Mesendoderm (in vitro differentiated cells): Measurements from ENCODE around the gene FHIP1B.
"Not testable (repeated sequence)": the region's sequence is repeated elsewhere in the genome, so short reads cannot be mapped to it uniquely, and the experiment has no call there.

Source experiments
- DNase-seq: peaks from one replicate; pipeline ENCODE4 v3.0.0; 2013
- H2AK5ac ChIP-seq: 2 replicates; pipeline ENCODE4 v1.6.1; 2013; ENCODE audit warnings: low read length, inconsistent platforms
- H2BK120ac ChIP-seq: 2 replicates; pipeline ENCODE4 v1.6.1; 2013; ENCODE audit warnings: low read depth, mild to moderate bottlenecking, low read length, moderate library complexity, mixed read lengths
- H2BK15ac ChIP-seq: replicated peaks from 2 replicates; pipeline ENCODE4 v1.6.1; 2013; ENCODE audit warnings: low read depth, mild to moderate bottlenecking, moderate library complexity
- H2BK5ac ChIP-seq: 2 replicates; pipeline ENCODE4 v1.6.1; 2013; ENCODE audit warnings: low read length, inconsistent platforms
- H3K18ac ChIP-seq: 2 replicates; pipeline ENCODE4 v1.6.1; 2013; ENCODE audit warnings: mild to moderate bottlenecking, low read length, mixed read lengths
- H3K23ac ChIP-seq: one replicate; pipeline ENCODE4 v1.6.1; 2013; ENCODE audit warnings: low read length
- H3K27ac ChIP-seq: 2 replicates; pipeline ENCODE4 v1.5.1; 2013; ENCODE audit warnings: low read depth, mild to moderate bottlenecking, inconsistent platforms, low read length, moderate library complexity
- H3K27me3 ChIP-seq: 2 replicates; pipeline ENCODE4 v1.6.1; 2013; ENCODE audit warnings: low read length, control low read depth, mild to moderate bottlenecking, inconsistent platforms; ENCODE audit not compliant: insufficient read depth, poor library complexity
- H3K36me3 ChIP-seq: 2 replicates; pipeline ENCODE4 v1.6.1; 2013; ENCODE audit warnings: low read length, inconsistent platforms; ENCODE audit not compliant: control insufficient read depth, insufficient read depth
- H3K4ac ChIP-seq: one replicate; pipeline ENCODE4 v1.6.1; 2013; ENCODE audit warnings: low read depth, mild to moderate bottlenecking, low read length, moderate library complexity
- H3K4me1 ChIP-seq: 2 replicates; pipeline ENCODE4 v1.6.1; 2013; ENCODE audit warnings: low read depth, low read length, inconsistent platforms; ENCODE audit not compliant: control insufficient read depth
- H3K4me2 ChIP-seq: 2 replicates; pipeline ENCODE4 v1.6.1; 2013; ENCODE audit warnings: low read length
- H3K4me3 ChIP-seq: 2 replicates; pipeline ENCODE4 v1.5.1; 2013; ENCODE audit warnings: mild to moderate bottlenecking, low read length
- H3K56ac ChIP-seq: one replicate; pipeline ENCODE4 v1.6.1; 2013; ENCODE audit warnings: low read length
- H3K79me1 ChIP-seq: 2 replicates; pipeline ENCODE4 v1.6.1; 2013; ENCODE audit warnings: low read length, inconsistent platforms
- H3K79me2 ChIP-seq: 2 replicates; pipeline ENCODE4 v1.6.1; 2013; ENCODE audit warnings: mild to moderate bottlenecking, low read length; ENCODE audit not compliant: control insufficient read depth, insufficient read depth
- H3K9ac ChIP-seq: 2 replicates; pipeline ENCODE4 v1.6.1; 2013; ENCODE audit warnings: low read length, inconsistent platforms
- H4K5ac ChIP-seq: one replicate; pipeline ENCODE4 v1.6.1; 2013; ENCODE audit warnings: low read length
- H4K8ac ChIP-seq: one replicate; pipeline ENCODE4 v1.6.1; 2013; ENCODE audit warnings: low read depth, mild to moderate bottlenecking, control low read depth, low read length, moderate library complexity
- WGBS: extraction: QIAGEN DNeasy Blood & Tissue Kit; methylation state at CpG from one replicate; pipeline ENCODE4 v1.1.7; 2013; ENCODE audit warnings: low lambda C conversion rate, missing lambda C conversion rate; ENCODE audit not compliant: insufficient coverage; ENCODE audit errors: extremely low coverage; 5-methylcytosine and 5-hydroxymethylcytosine counted together

The FHIP1B gene

DNA sequence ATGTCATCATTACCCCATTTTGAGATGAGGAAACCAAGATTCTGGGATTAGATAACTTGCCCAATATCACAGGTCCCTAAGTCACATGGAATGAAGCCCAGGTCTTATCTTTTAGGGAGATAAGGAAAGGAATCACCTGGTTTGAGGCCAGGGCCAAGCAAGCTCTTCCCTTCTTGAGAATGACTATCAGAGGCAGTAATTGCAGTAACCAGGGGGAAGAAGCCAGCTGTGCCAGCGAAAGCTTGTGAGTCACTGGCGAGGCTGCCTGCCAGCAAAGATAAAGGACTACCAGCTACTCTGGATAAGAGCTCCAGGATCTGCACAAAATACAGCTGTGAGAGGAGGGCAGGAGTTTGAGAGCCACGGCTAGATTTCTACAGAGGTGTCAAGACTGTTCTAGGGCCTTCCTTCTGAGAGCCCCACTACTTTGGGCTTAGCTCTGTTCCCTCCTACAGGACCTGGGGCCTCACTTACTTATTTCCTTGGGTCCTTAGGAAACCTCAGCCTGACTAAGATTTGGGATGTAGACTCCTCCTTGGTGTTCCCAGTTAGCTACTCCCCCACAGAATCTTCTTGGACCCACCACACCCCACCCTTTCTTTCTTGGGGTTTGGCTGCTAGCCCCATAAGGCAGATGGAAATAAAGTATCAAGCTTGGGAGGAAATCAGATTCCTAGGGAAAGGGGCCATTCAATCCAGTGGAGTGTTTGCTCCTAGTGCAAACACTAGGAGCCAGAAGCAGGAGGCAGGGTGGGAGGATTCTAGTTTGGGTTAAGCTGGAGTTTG is 15.5 kb upstream of the FHIP1B start:
- no peak overlapping the region for H4K5ac ChIP-seq
- H3K23ac ChIP-seq: no peak overlapping the region
- DNase-seq: peak; percentile 95
- H3K4ac ChIP-seq: no peak overlapping the region
- peaks cover 3% of the 10 kb centered on the region for H3K4me1 ChIP-seq
- WGBS: no CpG with 5 or more reads among the region's 3 CpGs
- peak overlapping the region; percentile 18 for H3K27ac ChIP-seq
- no peak overlapping the region for H4K8ac ChIP-seq
- no peaks in the 10 kb centered on the region for H3K27me3 ChIP-seq
- no peak overlapping the region for H3K4me2 ChIP-seq
- no peak overlapping the region for H2AK5ac ChIP-seq
- no peaks in the 10 kb centered on the region for H3K79me2 ChIP-seq
- no peaks in the 10 kb centered on the region for H3K79me1 ChIP-seq
- H3K4me3 ChIP-seq: no peak overlapping the region
- no peaks in the 10 kb centered on the region for H3K36me3 ChIP-seq
- H3K56ac ChIP-seq: no peak overlapping the region
- peak overlapping the region; percentile 29 for H3K18ac ChIP-seq
- H2BK15ac ChIP-seq: no peak overlapping the region
- no peak overlapping the region for H2BK120ac ChIP-seq
- H3K9ac ChIP-seq: no peak overlapping the region
- peak overlapping the region; percentile 33 for H2BK5ac ChIP-seq

- DNase-seq: not testable (repeated sequence)
Observed at GRCh38 chr11:6248897-6249296, 14.5 kb upstream of the FHIP1B start.

GRCh38 chr11:6248248-6248647 is 13.8 kb upstream of the FHIP1B start:
- Histone ChIP-seq H3K23ac (no peak overlapping the region), H3K4me1 (peaks cover 3% of the 10 kb centered on the region), H2BK120ac (no peak overlapping the region), H3K56ac (no peak overlapping the region), H3K27me3 (no peaks in the 10 kb centered on the region), H2AK5ac (no peak overlapping the region), H3K79me2 (no peaks in the 10 kb centered on the region), H2BK15ac (no peak overlapping the region), H3K18ac (no peak overlapping the region), H3K9ac (no peak overlapping the region), H3K27ac (no peak overlapping the region), H3K36me3 (no peaks in the 10 kb centered on the region), H2BK5ac (no peak overlapping the region), H3K79me1 (no peaks in the 10 kb centered on the region), H3K4me2 (no peak overlapping the region), H4K5ac (no peak overlapping the region), H3K4me3 (no peak overlapping the region), H3K4ac (no peak overlapping the region), H4K8ac (no peak overlapping the region)
- WGBS: no CpG with 5 or more reads among the region's 1 CpG
- DNase-seq: no peak

More at GRCh38 chr11:6248897-6249296, 14.5 kb upstream of the FHIP1B start:
- H2BK15ac ChIP-seq, H2BK120ac ChIP-seq, H3K18ac ChIP-seq, H3K4me3 ChIP-seq, H3K36me3 ChIP-seq, H4K8ac ChIP-seq, H3K23ac ChIP-seq, H3K9ac ChIP-seq, H3K4me2 ChIP-seq, H3K56ac ChIP-seq, H3K4me1 ChIP-seq, H4K5ac ChIP-seq, H3K27me3 ChIP-seq, H3K4ac ChIP-seq, H2BK5ac ChIP-seq, H2AK5ac ChIP-seq, H3K79me1 ChIP-seq, H3K79me2 ChIP-seq, H3K27ac ChIP-seq: not testable (repeated sequence)
- WGBS: no CpG with 5 or more reads among the region's 3 CpGs

DNA sequence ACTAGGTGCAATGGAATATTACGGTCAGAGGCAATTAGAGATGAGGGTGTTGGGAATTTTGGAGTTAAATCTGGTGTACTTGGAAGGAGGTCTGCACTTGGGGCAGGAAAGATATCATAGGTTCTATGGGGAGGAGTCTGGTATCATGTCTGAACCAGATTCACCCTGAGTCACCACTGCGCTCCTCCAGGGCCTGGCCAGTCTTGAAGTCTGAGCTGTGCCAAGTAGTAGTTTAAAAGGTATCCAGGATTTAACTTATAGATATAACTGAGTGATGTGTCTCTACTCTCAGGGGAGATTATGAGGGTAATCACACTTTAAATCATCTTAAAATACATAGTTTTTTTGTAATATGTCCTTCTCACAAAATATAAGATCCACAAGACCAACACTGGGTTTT is 11.1 kb upstream of the FHIP1B start:
- Histone ChIP-seq H3K4me1 (no peaks in the 10 kb centered on the region), H2BK120ac (no peak overlapping the region), H3K9ac (no peak overlapping the region), H4K8ac (no peak overlapping the region), H3K27ac (no peak overlapping the region), H3K4me2 (no peak overlapping the region), H4K5ac (no peak overlapping the region), H3K18ac (no peak overlapping the region), H3K56ac (no peak overlapping the region), H3K4me3 (no peak overlapping the region), H3K36me3 (no peaks in the 10 kb centered on the region), H3K4ac (no peak overlapping the region), H3K23ac (no peak overlapping the region), H2BK5ac (no peak overlapping the region), H3K79me1 (no peaks in the 10 kb centered on the region), H2AK5ac (no peak overlapping the region), H2BK15ac (no peak overlapping the region), H3K79me2 (no peaks in the 10 kb centered on the region), H3K27me3 (no peaks in the 10 kb centered on the region)
- no CpG with 5 or more reads among the region's 2 CpGs for WGBS
- DNase-seq: no peak

DNA sequence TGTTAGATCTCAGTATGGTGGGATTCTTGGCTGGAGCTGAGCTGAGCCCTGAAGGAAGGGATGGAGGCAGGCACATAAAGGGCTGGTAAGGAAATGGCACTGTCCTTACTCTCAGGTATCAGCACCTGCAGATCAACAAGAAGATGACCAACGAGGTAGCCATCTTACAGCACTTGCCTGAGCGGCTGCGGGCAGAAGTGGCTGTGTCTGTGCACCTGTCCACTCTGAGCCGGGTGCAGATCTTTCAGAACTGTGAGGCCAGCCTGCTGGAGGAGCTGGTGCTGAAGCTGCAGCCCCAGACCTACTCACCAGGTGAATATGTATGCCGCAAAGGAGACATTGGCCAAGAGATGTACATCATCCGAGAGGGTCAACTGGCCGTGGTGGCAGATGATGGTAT is 6.9 kb upstream of the FHIP1B start:
- no peak overlapping the region for H3K27ac ChIP-seq
- no peak for DNase-seq
- no peak overlapping the region for H3K18ac ChIP-seq
- H4K5ac ChIP-seq: no peak overlapping the region
- no peak overlapping the region for H2BK5ac ChIP-seq
- H3K4ac ChIP-seq: no peak overlapping the region
- H3K56ac ChIP-seq: no peak overlapping the region
- H3K79me1 ChIP-seq: no peaks in the 10 kb centered on the region
- H3K36me3 ChIP-seq: no peaks in the 10 kb centered on the region
- peaks cover 9% of the 10 kb centered on the region for H3K4me1 ChIP-seq
- no peak overlapping the region for H3K4me2 ChIP-seq
- H3K4me3 ChIP-seq: no peak overlapping the region
- no peak overlapping the region for H3K9ac ChIP-seq
- no peak overlapping the region for H3K23ac ChIP-seq
- H2BK120ac ChIP-seq: no peak overlapping the region
- no peak overlapping the region for H4K8ac ChIP-seq
- H3K27me3 ChIP-seq: no peaks in the 10 kb centered on the region
- no peak overlapping the region for H2BK15ac ChIP-seq
- no CpG with 5 or more reads among the region's 7 CpGs for WGBS
- no peak overlapping the region for H2AK5ac ChIP-seq
- no peaks in the 10 kb centered on the region for H3K79me2 ChIP-seq

DNA sequence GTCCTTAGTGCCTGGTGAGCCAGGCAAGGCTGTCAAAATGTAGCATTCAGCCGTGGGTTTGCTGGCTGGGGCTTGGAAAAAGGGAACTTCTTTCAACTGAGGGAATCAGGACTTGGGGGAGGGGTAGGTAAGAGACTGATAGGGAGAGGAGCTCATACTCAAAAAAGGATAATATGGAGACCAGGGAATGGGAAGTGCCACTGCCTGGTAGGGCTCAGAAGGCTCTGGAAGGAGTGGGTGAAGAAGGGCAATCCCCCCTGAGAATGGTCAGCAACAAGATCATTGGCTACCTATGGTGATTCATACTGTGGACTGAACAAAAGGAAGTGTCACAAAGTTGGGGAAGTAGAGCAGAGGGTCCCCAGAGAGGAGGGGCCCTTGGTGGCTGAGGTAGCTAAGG is 6.3 kb upstream of the FHIP1B start:
- no peaks in the 10 kb centered on the region for H3K79me2 ChIP-seq
- no peak overlapping the region for H3K18ac ChIP-seq
- no peak overlapping the region for H2AK5ac ChIP-seq
- no peak for DNase-seq
- H2BK120ac ChIP-seq: no peak overlapping the region
- H4K5ac ChIP-seq: no peak overlapping the region
- no peak overlapping the region for H2BK5ac ChIP-seq
- no peak overlapping the region for H3K27ac ChIP-seq
- H3K4ac ChIP-seq: no peak overlapping the region
- no peak overlapping the region for H2BK15ac ChIP-seq
- H3K4me2 ChIP-seq: no peak overlapping the region
- WGBS: no CpG with 5 or more reads among the region's 1 CpG
- H3K9ac ChIP-seq: no peak overlapping the region
- H3K4me1 ChIP-seq: peaks cover 9% of the 10 kb centered on the region
- H3K36me3 ChIP-seq: no peaks in the 10 kb centered on the region
- H3K23ac ChIP-seq: no peak overlapping the region
- no peak overlapping the region for H4K8ac ChIP-seq
- no peak overlapping the region for H3K4me3 ChIP-seq
- H3K27me3 ChIP-seq: no peaks in the 10 kb centered on the region
- no peaks in the 10 kb centered on the region for H3K79me1 ChIP-seq
- no peak overlapping the region for H3K56ac ChIP-seq
